ENCODE measurements around the gene TRANK1.

DNA sequence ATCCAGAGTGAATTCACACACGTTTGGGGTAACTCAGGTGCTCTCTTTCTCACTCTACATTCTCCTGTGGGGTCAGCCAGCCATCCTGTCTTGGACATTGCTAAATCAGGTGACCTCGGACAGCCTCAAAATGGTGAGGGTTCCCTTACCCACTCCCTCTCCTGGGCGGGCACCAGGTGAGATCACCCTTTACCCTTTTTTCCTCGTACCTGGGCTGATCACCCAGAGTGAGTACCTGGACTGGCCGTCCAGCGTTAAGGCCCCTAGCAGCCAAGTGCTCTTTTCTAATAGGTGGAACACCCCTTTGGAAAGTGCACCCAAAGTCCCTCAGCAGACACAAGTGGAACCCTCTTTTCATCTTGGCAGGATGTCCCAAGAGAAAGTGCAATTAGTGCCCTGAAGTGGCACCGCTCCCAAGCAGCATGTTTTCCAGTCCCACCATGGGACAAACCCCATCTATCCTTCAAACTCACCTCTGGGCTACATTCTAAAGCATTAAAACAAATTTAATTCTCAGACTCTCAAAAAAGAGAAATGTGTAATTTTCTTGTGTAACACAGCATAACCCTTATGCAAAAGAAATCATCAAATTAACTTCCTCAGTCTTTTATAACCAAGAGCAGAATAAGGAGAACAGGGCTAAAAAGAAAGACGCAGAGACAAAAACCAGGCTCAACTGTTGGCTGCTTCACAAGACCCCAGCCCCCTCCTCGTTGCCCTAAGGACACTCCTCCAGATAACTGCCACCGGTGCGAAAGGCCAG, 20.7 kb downstream of the TRANK1 start:
- TF ChIP-seq EZH2phosphoT487 (IDR thresholded peaks at IDR 0.05; ENCODE audit: borderline replicate concordance), result no peak
- TF ChIP-seq, protein P1, sequence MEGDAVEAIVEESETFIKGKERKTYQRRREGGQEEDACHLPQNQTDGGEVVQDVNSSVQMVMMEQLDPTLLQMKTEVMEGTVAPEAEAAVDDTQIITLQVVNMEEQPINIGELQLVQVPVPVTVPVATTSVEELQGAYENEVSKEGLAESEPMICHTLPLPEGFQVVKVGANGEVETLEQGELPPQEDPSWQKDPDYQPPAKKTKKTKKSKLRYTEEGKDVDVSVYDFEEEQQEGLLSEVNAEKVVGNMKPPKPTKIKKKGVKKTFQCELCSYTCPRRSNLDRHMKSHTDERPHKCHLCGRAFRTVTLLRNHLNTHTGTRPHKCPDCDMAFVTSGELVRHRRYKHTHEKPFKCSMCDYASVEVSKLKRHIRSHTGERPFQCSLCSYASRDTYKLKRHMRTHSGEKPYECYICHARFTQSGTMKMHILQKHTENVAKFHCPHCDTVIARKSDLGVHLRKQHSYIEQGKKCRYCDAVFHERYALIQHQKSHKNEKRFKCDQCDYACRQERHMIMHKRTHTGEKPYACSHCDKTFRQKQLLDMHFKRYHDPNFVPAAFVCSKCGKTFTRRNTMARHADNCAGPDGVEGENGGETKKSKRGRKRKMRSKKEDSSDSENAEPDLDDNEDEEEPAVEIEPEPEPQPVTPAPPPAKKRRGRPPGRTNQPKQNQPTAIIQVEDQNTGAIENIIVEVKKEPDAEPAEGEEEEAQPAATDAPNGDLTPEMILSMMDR (IDR thresholded peaks at IDR 0.05 in 2 of 3, conservative IDR thresholded peaks at IDR 0.05 in 1 of 3; ENCODE audit: borderline replicate concordance in 1 of 3, insufficient read depth in 1 of 3, low read depth in 2 of 3, low read length in 2 of 3), result no peak
- no peak for TF ChIP-seq POLR2A (IDR thresholded peaks at IDR 0.05; ENCODE audit: borderline replicate concordance, extremely low read depth, insufficient read depth, insufficient read length)
- no peak for TF ChIP-seq YY1 (IDR thresholded peaks at IDR 0.05; ENCODE audit: extremely low read depth, insufficient replicate concordance, low read depth, low read length)
- no peak for TF ChIP-seq EZH2 (IDR thresholded peaks at IDR 0.05)
- TF ChIP-seq SIN3A (IDR thresholded peaks at IDR 0.05; ENCODE audit: low read depth), result no peak
- TF ChIP-seq, protein P2, sequence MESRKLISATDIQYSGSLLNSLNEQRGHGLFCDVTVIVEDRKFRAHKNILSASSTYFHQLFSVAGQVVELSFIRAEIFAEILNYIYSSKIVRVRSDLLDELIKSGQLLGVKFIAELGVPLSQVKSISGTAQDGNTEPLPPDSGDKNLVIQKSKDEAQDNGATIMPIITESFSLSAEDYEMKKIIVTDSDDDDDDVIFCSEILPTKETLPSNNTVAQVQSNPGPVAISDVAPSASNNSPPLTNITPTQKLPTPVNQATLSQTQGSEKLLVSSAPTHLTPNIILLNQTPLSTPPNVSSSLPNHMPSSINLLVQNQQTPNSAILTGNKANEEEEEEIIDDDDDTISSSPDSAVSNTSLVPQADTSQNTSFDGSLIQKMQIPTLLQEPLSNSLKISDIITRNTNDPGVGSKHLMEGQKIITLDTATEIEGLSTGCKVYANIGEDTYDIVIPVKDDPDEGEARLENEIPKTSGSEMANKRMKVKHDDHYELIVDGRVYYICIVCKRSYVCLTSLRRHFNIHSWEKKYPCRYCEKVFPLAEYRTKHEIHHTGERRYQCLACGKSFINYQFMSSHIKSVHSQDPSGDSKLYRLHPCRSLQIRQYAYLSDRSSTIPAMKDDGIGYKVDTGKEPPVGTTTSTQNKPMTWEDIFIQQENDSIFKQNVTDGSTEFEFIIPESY (IDR thresholded peaks at IDR 0.05; ENCODE audit: extremely low read depth, insufficient replicate concordance, low read length), result no peak
- TF ChIP-seq, protein P3, sequence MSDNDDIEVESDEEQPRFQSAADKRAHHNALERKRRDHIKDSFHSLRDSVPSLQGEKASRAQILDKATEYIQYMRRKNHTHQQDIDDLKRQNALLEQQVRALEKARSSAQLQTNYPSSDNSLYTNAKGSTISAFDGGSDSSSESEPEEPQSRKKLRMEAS (IDR thresholded peaks at IDR 0.05), result no peak
- no peak for TF ChIP-seq SRF (IDR thresholded peaks at IDR 0.05; ENCODE audit: low read depth)
- TF ChIP-seq POLR2AphosphoS5 (IDR thresholded peaks at IDR 0.05; ENCODE audit: low read depth, low read length), result no peak
- TF ChIP-seq, protein P4, sequence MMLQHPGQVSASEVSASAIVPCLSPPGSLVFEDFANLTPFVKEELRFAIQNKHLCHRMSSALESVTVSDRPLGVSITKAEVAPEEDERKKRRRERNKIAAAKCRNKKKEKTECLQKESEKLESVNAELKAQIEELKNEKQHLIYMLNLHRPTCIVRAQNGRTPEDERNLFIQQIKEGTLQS (IDR thresholded peaks at IDR 0.05), result no peak
